Glutamatergic neuron (in vitro differentiated cells): Measurements from ENCODE around the gene CYP46A1. TPM values are rescaled to one million over a fixed set of nuclear protein-coding genes. Genes with fewer than 3 reads are reported as not detected.

ENCODE experiments used
- DNase-seq: peaks from one replicate; pipeline ENCODE4 v3.0.0; 2022
- H3K27ac Mint-ChIP-seq: one replicate; pipeline ENCODE4 v1.8.0; 2020; ENCODE audit warnings: mild to moderate bottlenecking, mixed read lengths, inconsistent platforms; ENCODE audit not compliant: unreplicated experiment
- H3K27me3 Mint-ChIP-seq: one replicate; pipeline ENCODE4 v1.8.0; 2020; ENCODE audit warnings: mild to moderate bottlenecking, moderate library complexity, mixed read lengths, inconsistent platforms; ENCODE audit not compliant: unreplicated experiment
- H3K36me3 Mint-ChIP-seq: one replicate; pipeline ENCODE4 v1.8.0; 2020; ENCODE audit warnings: mild to moderate bottlenecking, mixed read lengths, inconsistent platforms; ENCODE audit not compliant: unreplicated experiment
- H3K4me1 Mint-ChIP-seq: one replicate; pipeline ENCODE4 v1.8.0; 2020; ENCODE audit warnings: mild to moderate bottlenecking, low read depth, mixed read lengths, inconsistent platforms; ENCODE audit not compliant: unreplicated experiment
- H3K4me3 Mint-ChIP-seq: one replicate; pipeline ENCODE4 v1.8.0; 2020; ENCODE audit warnings: mild to moderate bottlenecking, mixed read lengths, inconsistent platforms; ENCODE audit not compliant: unreplicated experiment
- H3K9me3 Mint-ChIP-seq: one replicate; pipeline ENCODE4 v1.8.0; 2020; ENCODE audit warnings: mild to moderate bottlenecking, moderate library complexity, mixed read lengths, inconsistent platforms; ENCODE audit not compliant: unreplicated experiment
- CTCF ChIP-seq: fragments of 200-600 bp; sonication (generic); IDR thresholded peaks from one replicate; pipeline ENCODE4 v1.5.0; 2021; ENCODE audit not compliant: partially characterized antibody, unreplicated experiment
- total RNA-seq: library from RNA; stranded (reverse); fragmentation: NEBNext Ultra II Directional; extraction: Animal tissue kit (Norgen Biotek cat#: 25700); gene quantifications from one replicate; pipeline ENCODE4 v1.2.1, GENCODE V29; 2021; ENCODE audit not compliant: unreplicated experiment

Gene CYP46A1
- total RNA-seq, 1 donor from 2014 or later = 2.1 TPM

- DNase-seq = no peak
- H3K4me3 Mint-ChIP-seq = no peak overlapping the region
- peaks cover 2% of the 10 kb centered on the region for H3K9me3 Mint-ChIP-seq
- H3K27me3 Mint-ChIP-seq = peaks cover 2% of the 10 kb centered on the region
- H3K4me1 Mint-ChIP-seq = no peaks in the 10 kb centered on the region
- H3K27ac Mint-ChIP-seq = no peak overlapping the region
- no peaks in the 10 kb centered on the region for H3K36me3 Mint-ChIP-seq
- no peak for TF ChIP-seq CTCF
These were observed 12.6 kb upstream of the CYP46A1 start for GRCh38 chr14:99671235-99672224.

- H3K36me3 Mint-ChIP-seq = no peaks in the 10 kb centered on the region
- DNase-seq = no peak
- no peak for TF ChIP-seq CTCF
- no peak overlapping the region for H3K4me3 Mint-ChIP-seq
- no peaks in the 10 kb centered on the region for H3K4me1 Mint-ChIP-seq
- no peak overlapping the region for H3K27ac Mint-ChIP-seq
- no peaks in the 10 kb centered on the region for H3K9me3 Mint-ChIP-seq
- H3K27me3 Mint-ChIP-seq = peaks cover 2% of the 10 kb centered on the region
These were observed 11.4 kb upstream of the CYP46A1 start for GRCh38 chr14:99672506-99673304.

GRCh38 chr14:99673305-99674063 lies 10.6 kb upstream of the CYP46A1 start:
- peaks cover 2% of the 10 kb centered on the region for H3K27me3 Mint-ChIP-seq
- no peaks in the 10 kb centered on the region for H3K36me3 Mint-ChIP-seq
- H3K27ac Mint-ChIP-seq = no peak overlapping the region
- TF ChIP-seq CTCF = no peak
- H3K4me1 Mint-ChIP-seq = no peaks in the 10 kb centered on the region
- H3K4me3 Mint-ChIP-seq = no peak overlapping the region
- peaks cover 4% of the 10 kb centered on the region for H3K9me3 Mint-ChIP-seq
- DNase-seq = no peak

- DNase-seq = no peak
- H3K4me1 Mint-ChIP-seq = no peaks in the 10 kb centered on the region
- TF ChIP-seq CTCF = no peak
- no peaks in the 10 kb centered on the region for H3K27me3 Mint-ChIP-seq
- H3K4me3 Mint-ChIP-seq = no peak overlapping the region
- peaks cover 4% of the 10 kb centered on the region for H3K9me3 Mint-ChIP-seq
- H3K27ac Mint-ChIP-seq = no peak overlapping the region
- H3K36me3 Mint-ChIP-seq = no peaks in the 10 kb centered on the region
These were observed 9.9 kb upstream of the CYP46A1 start for GRCh38 chr14:99674064-99674650.
